Neural cell (in vitro differentiated cells): Measurements from ENCODE around the gene FAM111B.

Source experiments
- CTCF ChIP-seq: fragments of 450-650 bp; IDR thresholded peaks from 2 replicates; pipeline ENCODE4 v1.5.1; 2014; ENCODE audit warnings: antibody characterized with exemption, mild to moderate bottlenecking, moderate library complexity; ENCODE audit not compliant: poor library complexity, severe bottlenecking
- EP300 ChIP-seq: fragments of 450-650 bp; conservative IDR thresholded peaks from 2 replicates; pipeline ENCODE4 v1.6.1; 2014; ENCODE audit warnings: antibody characterized with exemption, mild to moderate bottlenecking, moderate library complexity; ENCODE audit not compliant: poor library complexity, severe bottlenecking
- EZH2 ChIP-seq: fragments of 200-600, 300-800 bp; shearing (Covaris generic), sonication (generic); IDR thresholded peaks from 2 replicates; pipeline ENCODE4 v1.6.1; 2014; ENCODE audit warnings: antibody characterized with exemption, low read length, borderline replicate concordance, mild to moderate bottlenecking; ENCODE audit not compliant: insufficient read depth, poor library complexity, severe bottlenecking
- RAD21 ChIP-seq: fragments of 450-650 bp; conservative IDR thresholded peaks from 2 replicates; pipeline ENCODE4 v1.6.1; 2014; ENCODE audit warnings: antibody characterized with exemption, mild to moderate bottlenecking, moderate library complexity

- TF ChIP-seq EZH2, result no peak
- no peak for TF ChIP-seq CTCF
- no peak for TF ChIP-seq RAD21
- TF ChIP-seq EP300, result no peak
Observed at GRCh38 chr11:59112494-59112893, 5.5 kb downstream of the FAM111B start.
